H9 (cell line): ENCODE data around the gene KIF6. TPM values are rescaled to one million over a fixed set of nuclear protein-coding genes. Genes with fewer than 3 reads are reported as not detected.

ENCODE experiments used
- DNase-seq: peaks from one replicate; pipeline ENCODE4 v3.0.0-alpha.2; 2017
- H2AFZ ChIP-seq: one replicate; pipeline ENCODE4 v1.6.1; 2013; ENCODE audit warnings: mild to moderate bottlenecking, low read length, control low read depth, moderate library complexity
- H2AK5ac ChIP-seq: 2 replicates; pipeline ENCODE4 v1.6.1; 2013; ENCODE audit warnings: low read length, control low read depth, mixed read lengths; ENCODE audit not compliant: insufficient read length
- H2BK120ac ChIP-seq: one replicate; pipeline ENCODE4 v1.6.1; 2013; ENCODE audit warnings: low read depth, mild to moderate bottlenecking, low read length, control low read depth, inconsistent platforms; ENCODE audit not compliant: poor library complexity, severe bottlenecking
- H2BK12ac ChIP-seq: 2 replicates; pipeline ENCODE4 v1.6.1; 2013; ENCODE audit warnings: low read length, control low read depth, mixed read lengths, low read depth; ENCODE audit not compliant: insufficient read length
- H2BK15ac ChIP-seq: 2 replicates; pipeline ENCODE4 v1.6.1; 2013; ENCODE audit warnings: low read depth, low read length, control low read depth
- H2BK20ac ChIP-seq: one replicate; pipeline ENCODE4 v1.6.1; 2013; ENCODE audit warnings: low read depth, mild to moderate bottlenecking, low read length, control low read depth, inconsistent platforms; ENCODE audit not compliant: poor library complexity, severe bottlenecking
- H2BK5ac ChIP-seq: 2 replicates; pipeline ENCODE4 v1.6.1; 2013; ENCODE audit warnings: low read length, control low read depth, mixed read lengths; ENCODE audit not compliant: insufficient read length
- H3K14ac ChIP-seq: 2 replicates; pipeline ENCODE4 v1.6.1; 2013; ENCODE audit warnings: low read length, control low read depth; ENCODE audit not compliant: insufficient read depth
- H3K18ac ChIP-seq: 2 replicates; pipeline ENCODE4 v1.6.1; 2013; ENCODE audit warnings: low read depth, mild to moderate bottlenecking, mixed read lengths, low read length, control low read depth; ENCODE audit not compliant: insufficient read length
- H3K23ac ChIP-seq: 2 replicates; pipeline ENCODE4 v1.6.1; 2013; ENCODE audit warnings: low read length, control low read depth, mixed read lengths, low read depth; ENCODE audit not compliant: insufficient read length
- H3K23me2 ChIP-seq: 2 replicates; pipeline ENCODE4 v1.6.1; 2013; ENCODE audit warnings: low read depth, mild to moderate bottlenecking, mixed read lengths, low read length, control low read depth; ENCODE audit not compliant: insufficient read length, poor library complexity, severe bottlenecking
- H3K27ac ChIP-seq: 2 replicates; pipeline ENCODE4 v1.5.1; 2013; ENCODE audit warnings: low read length, control low read depth, mixed read lengths, low read depth; ENCODE audit not compliant: insufficient read length
- H3K27me3 ChIP-seq: 2 replicates; pipeline ENCODE4 v1.6.1; 2013; ENCODE audit warnings: low read length, control low read depth, inconsistent platforms; ENCODE audit not compliant: insufficient read depth
- H3K4ac ChIP-seq: 2 replicates; pipeline ENCODE4 v1.6.1; 2013; ENCODE audit warnings: low read depth, mild to moderate bottlenecking, control low read depth, inconsistent platforms, low read length, moderate library complexity
- H3K4me1 ChIP-seq: 2 replicates; pipeline ENCODE4 v1.6.1; 2013; ENCODE audit warnings: low read length, control low read depth, inconsistent platforms; ENCODE audit not compliant: insufficient read depth
- H3K4me2 ChIP-seq: 2 replicates; pipeline ENCODE4 v1.6.1; 2013; ENCODE audit warnings: low read length, control low read depth, mixed read lengths; ENCODE audit not compliant: insufficient read length, insufficient read depth
- H3K56ac ChIP-seq: 2 replicates; pipeline ENCODE4 v1.6.1; 2013; ENCODE audit warnings: low read depth, mild to moderate bottlenecking, mixed read lengths, low read length, control low read depth; ENCODE audit not compliant: insufficient read length
- H3K79me1 ChIP-seq: 2 replicates; pipeline ENCODE4 v1.6.1; 2013; ENCODE audit warnings: low read depth, mild to moderate bottlenecking, moderate library complexity, low read length, control low read depth, inconsistent platforms; ENCODE audit not compliant: insufficient read depth, poor library complexity, severe bottlenecking
- H3K79me2 ChIP-seq: 2 replicates; pipeline ENCODE4 v1.6.1; 2013; ENCODE audit warnings: low read length, control low read depth, inconsistent platforms; ENCODE audit not compliant: insufficient read depth
- H3K9ac ChIP-seq: 2 replicates; pipeline ENCODE4 v1.6.1; 2013; ENCODE audit warnings: low read length, control low read depth, mixed read lengths; ENCODE audit not compliant: insufficient read length; ENCODE audit errors: extremely low read depth
- H3K9me3 ChIP-seq: one replicate; pipeline ENCODE4 v1.6.1; 2013; ENCODE audit warnings: low read depth, low read length, inconsistent platforms; ENCODE audit not compliant: control insufficient read depth
- H3T11ph ChIP-seq: one replicate; pipeline ENCODE4 v1.6.1; 2013; ENCODE audit warnings: mild to moderate bottlenecking, low read length, control low read depth, inconsistent platforms
- H4K20me1 ChIP-seq: one replicate; pipeline ENCODE4 v1.6.1; 2013; ENCODE audit not compliant: control insufficient read depth, insufficient read length, insufficient read depth
- H4K5ac ChIP-seq: 2 replicates; pipeline ENCODE4 v1.6.1; 2013; ENCODE audit warnings: low read depth, mild to moderate bottlenecking, mixed read lengths, low read length, control low read depth; ENCODE audit not compliant: insufficient read length
- H4K8ac ChIP-seq: replicated peaks from 2 replicates; pipeline ENCODE4 v1.6.1; 2013; ENCODE audit warnings: low read length, control low read depth, mixed read lengths, low read depth; ENCODE audit not compliant: insufficient read length
- H4K91ac ChIP-seq: 2 replicates; pipeline ENCODE4 v1.6.1; 2013; ENCODE audit warnings: low read depth, mild to moderate bottlenecking, moderate library complexity, mixed read lengths, low read length, control low read depth; ENCODE audit not compliant: insufficient read length
- H3K27ac Mint-ChIP-seq, 3 experiments: 2 replicates in 2 of 3; 3 replicates in 1 of 3; pipeline ENCODE4 v1.8.0; 2020 to 2021; ENCODE audit warnings: mixed read lengths in 3 of 3, mild to moderate bottlenecking in 1 of 3, moderate library complexity in 1 of 3
- H3K27me3 Mint-ChIP-seq: 2 replicates; pipeline ENCODE4 v1.8.0; 2021; ENCODE audit warnings: low read depth, mild to moderate bottlenecking, moderate library complexity, mixed read lengths
- H3K36me3 Mint-ChIP-seq, 3 experiments: 2 replicates in 2 of 3; 3 replicates in 1 of 3; pipeline ENCODE4 v1.8.0; 2020 to 2021; ENCODE audit warnings: low read depth in 3 of 3, mixed read lengths in 3 of 3; ENCODE audit not compliant: insufficient read depth in 1 of 3
- H3K4me1 Mint-ChIP-seq, 2 experiments: 2 replicates each; pipeline ENCODE4 v1.8.0; 2020; ENCODE audit warnings: mixed read lengths in 2 of 2
- H3K4me3 Mint-ChIP-seq, 2 experiments: 2 replicates in 1 of 2; 3 replicates in 1 of 2; pipeline ENCODE4 v1.8.0; 2020 to 2021; ENCODE audit warnings: mild to moderate bottlenecking in 2 of 2, mixed read lengths in 2 of 2, moderate library complexity in 1 of 2
- H3K9me3 Mint-ChIP-seq, 2 experiments: 2 replicates in 1 of 2; 3 replicates in 1 of 2; pipeline ENCODE4 v1.8.0; 2020; ENCODE audit warnings: mild to moderate bottlenecking in 2 of 2, mixed read lengths in 2 of 2, moderate library complexity in 1 of 2
- CTCF ChIP-seq: fragments of 200-600 bp; sonication (generic); conservative IDR thresholded peaks from 3 replicates; pipeline ENCODE4 v1.8.0; 2021; ENCODE audit warnings: antibody characterized with exemption, mild to moderate bottlenecking
- total RNA-seq: library from RNA; stranded (reverse); gene quantifications from 2 replicates; pipeline ENCODE4 v1.2.1, GENCODE V29; 2021

Gene KIF6
- total RNA-seq, 1 experiment from 2014 or later = 0.63 TPM

- Histone ChIP-seq H4K20me1 (no peaks in the 10 kb centered on the region), H3K4me2 (no peak overlapping the region), H2BK20ac (no peak overlapping the region), H3T11ph (no peak overlapping the region), H3K79me1 (no peaks in the 10 kb centered on the region), H3K23ac (no peak overlapping the region), H2BK120ac (no peak overlapping the region), H2BK15ac (no peak overlapping the region), H4K5ac (no peak overlapping the region), H3K18ac (no peak overlapping the region), H2BK12ac (no peak overlapping the region), H3K23me2 (no peaks in the 10 kb centered on the region), H3K27me3 (no peaks in the 10 kb centered on the region), H2AK5ac (no peak overlapping the region), H3K4me1 (no peaks in the 10 kb centered on the region), H3K9ac (no peak overlapping the region), H4K8ac (no peak overlapping the region), H2AFZ (no peak overlapping the region), H3K4ac (no peak overlapping the region), H3K79me2 (no peaks in the 10 kb centered on the region), H4K91ac (no peak overlapping the region), H3K9me3 (no peaks in the 10 kb centered on the region), H3K56ac (no peak overlapping the region), H3K27ac (no peak overlapping the region), H2BK5ac (no peak overlapping the region), H3K14ac (no peak overlapping the region)
- Mint-ChIP-seq H3K4me3 (no peak overlapping the region), H3K9me3 (no peaks in the 10 kb centered on the region), H3K4me1 (no peaks in the 10 kb centered on the region), H3K36me3 (no peaks in the 10 kb centered on the region), H3K27ac (no peak overlapping the region), H3K27me3 (no peaks in the 10 kb centered on the region)
- DNase-seq = no peak
- TF ChIP-seq CTCF = no peak
Measured at GRCh38 chr6:39403304-39403703, 321.9 kb downstream of the KIF6 start.
